OCI-LY1 (cell line): ENCODE data around the gene GSDMA.

Experiments used
- H2AFZ ChIP-seq: fragments of 200-600 bp; sonication (generic), shearing (Covaris generic); 2 replicates; pipeline ENCODE4 v1.6.0; 2014; ENCODE audit warnings: antibody characterized with exemption, mild to moderate bottlenecking, low read length
- H3F3A ChIP-seq: fragments of 200-600 bp; sonication (generic), shearing (Covaris generic); 2 replicates; pipeline ENCODE4 v1.6.0; 2014; ENCODE audit warnings: mild to moderate bottlenecking, antibody characterized with exemption, low read length, moderate library complexity; ENCODE audit not compliant: insufficient read depth
- H3K27ac ChIP-seq: fragments of 200-600 bp; sonication (generic); 2 replicates; pipeline ENCODE4 v1.5.1; 2014; ENCODE audit warnings: low read length, mixed run types, mild to moderate bottlenecking, low read depth; ENCODE audit not compliant: poor library complexity, severe bottlenecking
- H3K27me3 ChIP-seq: fragments of 200-600 bp; sonication (generic); 2 replicates; pipeline ENCODE4 v1.6.0; 2014; ENCODE audit warnings: antibody characterized with exemption, mild to moderate bottlenecking, low read length, moderate library complexity; ENCODE audit not compliant: insufficient read depth
- H3K36me3 ChIP-seq: fragments of 200-600 bp; sonication (generic); 2 replicates; pipeline ENCODE4 v1.6.1; 2014; ENCODE audit warnings: mild to moderate bottlenecking, antibody characterized with exemption, low read length, moderate library complexity, mixed read lengths; ENCODE audit not compliant: insufficient read depth
- H3K4me1 ChIP-seq: fragments of 200-600 bp; sonication (generic); 2 replicates; pipeline ENCODE4 v1.5.1; 2014; ENCODE audit warnings: mild to moderate bottlenecking, low read length, moderate library complexity; ENCODE audit not compliant: insufficient read depth, severe bottlenecking
- H3K4me2 ChIP-seq: fragments of 200-600 bp; sonication (generic), shearing (Covaris generic); 2 replicates; pipeline ENCODE4 v1.6.1; 2014; ENCODE audit warnings: low read length
- H3K4me3 ChIP-seq: fragments of 200-600 bp; sonication (generic); 2 replicates; pipeline ENCODE4 v1.5.1; 2014; ENCODE audit warnings: low read length, low read depth, mild to moderate bottlenecking, mixed read lengths; ENCODE audit not compliant: poor library complexity, severe bottlenecking
- H3K79me2 ChIP-seq: fragments of 200-600 bp; shearing (Covaris generic); 2 replicates; pipeline ENCODE4 v1.6.1; 2016; ENCODE audit warnings: mixed run types, low read length, mixed read lengths; ENCODE audit not compliant: insufficient read depth
- H3K9ac ChIP-seq: fragments of 200-600 bp; sonication (generic), shearing (Covaris generic); 2 replicates; pipeline ENCODE4 v1.6.1; 2014; ENCODE audit warnings: mild to moderate bottlenecking, low read length, mixed read lengths
- H3K9me2 ChIP-seq: fragments of 200-600 bp; sonication (generic), shearing (Covaris generic); 2 replicates; pipeline ENCODE4 v1.6.1; 2014; ENCODE audit warnings: low read depth, mild to moderate bottlenecking, low read length, mixed read lengths
- H3K9me3 ChIP-seq: fragments of 200-600 bp; shearing (Covaris generic); 2 replicates; pipeline ENCODE4 v1.6.1; 2014; ENCODE audit warnings: low read length, mixed read lengths
- H4K20me1 ChIP-seq: fragments of 200-600 bp; sonication (generic), shearing (Covaris generic); 2 replicates; pipeline ENCODE4 v1.6.0; 2016; ENCODE audit warnings: mild to moderate bottlenecking, low read length; ENCODE audit not compliant: insufficient read depth
- EZH2 ChIP-seq: fragments of 200-600 bp; sonication (generic), shearing (Covaris generic); IDR thresholded peaks from 2 replicates; pipeline ENCODE4 v1.8.0; 2017; ENCODE audit warnings: borderline replicate concordance, mixed run types, mild to moderate bottlenecking, antibody characterized with exemption, low read length, moderate library complexity, mixed read lengths
- TF ChIP-seq, protein P1 (sequence below): fragments of 200-600 bp; sonication (generic), shearing (Covaris generic); IDR thresholded peaks from 2 replicates; pipeline ENCODE4 v1.5.1; 2017; ENCODE audit warnings: mild to moderate bottlenecking, antibody characterized with exemption, low read length, moderate library complexity, mixed read lengths

The GSDMA gene

DNA sequence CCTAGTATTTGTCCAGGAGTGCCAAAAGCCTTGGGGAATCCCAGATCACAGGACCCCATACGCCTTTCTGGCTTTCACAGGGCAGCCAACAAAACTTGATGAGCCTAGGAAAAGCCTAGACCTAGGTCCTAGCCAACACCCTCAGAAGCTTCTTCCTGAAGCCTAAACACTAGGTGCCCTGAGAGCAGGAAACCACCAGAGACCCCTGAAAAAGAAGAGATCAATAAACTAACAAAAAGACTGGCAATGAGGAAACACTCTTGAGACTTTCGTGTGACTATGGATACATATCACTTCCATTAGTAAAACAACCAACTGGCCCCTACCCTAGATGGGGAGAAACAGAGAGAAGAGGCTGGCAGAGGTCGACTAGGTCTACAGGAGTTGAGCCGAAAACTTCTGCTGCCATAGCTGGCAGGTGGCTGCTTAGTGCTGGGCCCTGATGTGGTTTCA, 36.6 kb upstream of the GSDMA start:
- peaks cover 24% of the 10 kb centered on the region for H3K79me2 ChIP-seq
- no peaks in the 10 kb centered on the region for H3K9me3 ChIP-seq
- H3K9ac ChIP-seq, result peak overlapping the region; percentile 76
- H3K4me3 ChIP-seq, result peak overlapping the region; percentile 78
- H3K27me3 ChIP-seq, result no peaks in the 10 kb centered on the region
- H3F3A ChIP-seq, result no peaks in the 10 kb centered on the region
- no peaks in the 10 kb centered on the region for H3K9me2 ChIP-seq
- H2AFZ ChIP-seq, result no peak overlapping the region
- H3K36me3 ChIP-seq, result peaks cover 32% of the 10 kb centered on the region
- no peaks in the 10 kb centered on the region for H4K20me1 ChIP-seq
- peak overlapping the region; percentile 83 for H3K27ac ChIP-seq
- peaks cover 56% of the 10 kb centered on the region for H3K4me1 ChIP-seq
- H3K4me2 ChIP-seq, result peak overlapping the region; percentile 88
- TF ChIP-seq, protein P1, sequence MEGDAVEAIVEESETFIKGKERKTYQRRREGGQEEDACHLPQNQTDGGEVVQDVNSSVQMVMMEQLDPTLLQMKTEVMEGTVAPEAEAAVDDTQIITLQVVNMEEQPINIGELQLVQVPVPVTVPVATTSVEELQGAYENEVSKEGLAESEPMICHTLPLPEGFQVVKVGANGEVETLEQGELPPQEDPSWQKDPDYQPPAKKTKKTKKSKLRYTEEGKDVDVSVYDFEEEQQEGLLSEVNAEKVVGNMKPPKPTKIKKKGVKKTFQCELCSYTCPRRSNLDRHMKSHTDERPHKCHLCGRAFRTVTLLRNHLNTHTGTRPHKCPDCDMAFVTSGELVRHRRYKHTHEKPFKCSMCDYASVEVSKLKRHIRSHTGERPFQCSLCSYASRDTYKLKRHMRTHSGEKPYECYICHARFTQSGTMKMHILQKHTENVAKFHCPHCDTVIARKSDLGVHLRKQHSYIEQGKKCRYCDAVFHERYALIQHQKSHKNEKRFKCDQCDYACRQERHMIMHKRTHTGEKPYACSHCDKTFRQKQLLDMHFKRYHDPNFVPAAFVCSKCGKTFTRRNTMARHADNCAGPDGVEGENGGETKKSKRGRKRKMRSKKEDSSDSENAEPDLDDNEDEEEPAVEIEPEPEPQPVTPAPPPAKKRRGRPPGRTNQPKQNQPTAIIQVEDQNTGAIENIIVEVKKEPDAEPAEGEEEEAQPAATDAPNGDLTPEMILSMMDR, result no peak
- no peak for TF ChIP-seq EZH2

DNA sequence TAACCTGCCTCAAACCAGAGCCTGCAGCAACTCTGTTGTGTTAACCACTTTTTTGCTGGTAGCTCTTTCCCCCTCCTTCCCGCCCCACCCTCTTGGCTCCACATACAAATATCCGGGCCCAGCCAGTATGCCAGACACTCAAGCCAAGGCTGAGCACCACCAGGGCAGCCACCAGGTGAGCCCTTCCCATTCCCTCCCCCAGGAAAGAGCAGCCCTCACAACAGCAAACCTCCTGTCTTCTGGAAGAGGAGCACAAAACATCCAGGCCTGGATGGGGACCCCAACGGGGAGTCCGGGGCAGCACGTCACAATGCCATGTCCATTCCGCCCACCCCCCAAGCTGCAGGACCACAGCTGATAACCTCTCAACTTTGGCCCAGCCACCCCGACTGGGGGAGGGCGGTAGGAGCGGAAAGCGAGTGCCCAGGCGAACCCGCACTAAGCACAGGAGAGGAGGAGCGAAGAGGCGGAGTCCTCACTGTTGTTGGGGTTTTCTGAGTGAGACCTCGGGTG, 36.2 kb upstream of the GSDMA start:
- Histone ChIP-seq H3K4me2 (peak overlapping the region; percentile 88), H3K9ac (peak overlapping the region; percentile 76), H3K4me1 (peaks cover 52% of the 10 kb centered on the region), H3K79me2 (peaks cover 24% of the 10 kb centered on the region), H3K4me3 (peak overlapping the region; percentile 78), H2AFZ (no peak overlapping the region), H3K36me3 (peaks cover 27% of the 10 kb centered on the region), H3K27ac (peak overlapping the region; percentile 83), H3K9me3 (no peaks in the 10 kb centered on the region), H3K27me3 (no peaks in the 10 kb centered on the region), H4K20me1 (no peaks in the 10 kb centered on the region), H3F3A (no peaks in the 10 kb centered on the region), H3K9me2 (no peaks in the 10 kb centered on the region)
- TF ChIP-seq, protein P1, result no peak
- TF ChIP-seq EZH2, result no peak

DNA sequence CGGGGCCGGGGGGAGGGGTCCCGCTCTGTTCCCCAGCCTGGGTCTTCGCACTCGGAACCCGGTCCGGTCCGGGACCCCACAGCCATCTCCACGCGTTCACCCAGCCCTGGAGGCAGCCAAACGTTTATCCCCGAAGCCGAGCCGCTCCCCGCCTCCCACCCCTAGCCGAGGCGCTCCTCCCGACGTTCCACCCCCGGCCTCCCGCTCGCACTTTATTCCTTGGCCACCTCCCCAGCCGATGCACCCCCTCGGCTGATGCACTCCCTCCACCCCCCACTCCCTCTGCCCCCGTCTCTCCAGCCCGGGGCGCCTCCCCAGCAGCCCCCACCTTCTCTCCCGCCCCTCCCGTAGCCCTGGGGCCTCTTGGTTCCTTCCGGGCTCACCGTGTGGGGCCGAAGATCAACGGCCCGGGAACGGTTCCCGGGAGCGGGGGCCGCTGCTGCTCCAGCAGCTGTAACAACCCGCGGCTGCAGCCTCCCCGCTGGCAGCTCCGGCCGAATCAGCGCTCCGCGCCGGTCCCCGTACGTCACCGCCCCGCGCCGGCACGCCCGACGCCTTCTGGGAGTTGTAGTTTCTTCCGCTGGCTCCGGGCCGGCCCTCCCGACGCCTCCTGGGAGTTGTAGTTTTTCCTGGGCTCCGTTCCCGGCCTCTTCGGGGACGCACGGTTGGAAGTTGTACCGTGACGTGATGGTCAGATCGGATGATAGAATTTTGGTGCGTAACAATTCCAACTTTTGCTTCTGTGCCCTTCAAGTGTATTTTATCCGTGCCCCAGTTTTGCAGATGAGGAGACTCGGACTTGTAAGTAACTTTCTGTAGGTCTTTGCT, 35.5 kb upstream of the GSDMA start, which contains the start of the genes LRRC3C and ORMDL3:
Gene LRRC3C (plus strand): TSS at position 632 of the 828 bp plus-strand sequence. CDS start 13,792 bp downstream, outside the sequence.
Gene ORMDL3 (minus strand): TSS at position 501 of the 828 bp plus-strand sequence. CDS start 3,398 bp downstream, outside the sequence.
- H3K4me3 ChIP-seq, result peak within 1 kb of the TSS; percentile 78
- H3K9me2 ChIP-seq, result no peaks in the 10 kb centered on the region
- no peaks in the 10 kb centered on the region for H4K20me1 ChIP-seq
- H2AFZ ChIP-seq, result peak within 1 kb of the TSS; percentile 72
- H3K4me1 ChIP-seq, result peaks cover 45% of the 10 kb centered on the region
- no peaks in the 10 kb centered on the region for H3F3A ChIP-seq
- peak within 1 kb of the TSS; percentile 88 for H3K4me2 ChIP-seq
- H3K27ac ChIP-seq, result peak within 1 kb of the TSS; percentile 83
- no peak for TF ChIP-seq EZH2
- TF ChIP-seq, protein P1, result no peak
- no peaks in the 10 kb centered on the region for H3K27me3 ChIP-seq
- H3K79me2 ChIP-seq, result peaks cover 24% of the 10 kb centered on the region
- no peaks in the 10 kb centered on the region for H3K9me3 ChIP-seq
- H3K36me3 ChIP-seq, result peaks cover 21% of the 10 kb centered on the region
- peak within 1 kb of the TSS; percentile 76 for H3K9ac ChIP-seq
